GM19438 (cell line): Measurements from ENCODE around the gene COL4A4.

ENCODE experiments used
- ATAC-seq: cut with Tn5 transposase; IDR thresholded peaks from one replicate; pipeline ENCODE4 v1.9.1; 2021; ENCODE audit warnings: low read depth; ENCODE audit not compliant: unreplicated experiment

Gene COL4A4

DNA sequence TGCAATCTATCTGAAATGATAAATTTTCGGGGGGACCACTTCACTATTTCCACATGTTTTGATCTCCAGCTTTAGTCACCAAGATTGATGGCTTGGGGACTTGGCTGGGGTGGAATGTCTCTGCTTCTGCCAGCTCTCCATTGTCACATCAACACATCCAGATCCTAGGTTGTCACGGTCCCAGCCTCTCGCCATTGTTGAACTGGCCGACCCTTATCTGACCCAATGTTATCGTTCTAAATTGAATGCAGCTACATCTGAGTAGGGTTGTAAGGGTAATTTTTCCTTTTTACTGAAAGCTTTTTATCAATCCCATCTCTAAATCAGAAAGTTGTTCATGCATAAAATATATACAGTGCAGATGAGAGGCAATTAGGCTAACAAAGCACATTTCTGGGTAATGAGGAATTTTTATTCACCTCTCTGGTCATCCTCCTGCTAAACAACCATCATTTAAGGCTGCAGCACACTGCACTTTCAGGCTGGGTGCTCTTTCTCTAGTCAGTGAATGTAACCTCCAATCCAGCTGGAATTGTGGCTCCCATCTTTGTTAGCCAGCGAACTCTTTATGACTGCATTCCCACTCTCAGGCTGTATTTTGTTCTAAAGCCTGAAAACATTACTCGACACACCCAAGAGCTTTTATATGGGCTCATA lies 128.2 kb downstream of the COL4A4 start:
- no peak for ATAC-seq

DNA sequence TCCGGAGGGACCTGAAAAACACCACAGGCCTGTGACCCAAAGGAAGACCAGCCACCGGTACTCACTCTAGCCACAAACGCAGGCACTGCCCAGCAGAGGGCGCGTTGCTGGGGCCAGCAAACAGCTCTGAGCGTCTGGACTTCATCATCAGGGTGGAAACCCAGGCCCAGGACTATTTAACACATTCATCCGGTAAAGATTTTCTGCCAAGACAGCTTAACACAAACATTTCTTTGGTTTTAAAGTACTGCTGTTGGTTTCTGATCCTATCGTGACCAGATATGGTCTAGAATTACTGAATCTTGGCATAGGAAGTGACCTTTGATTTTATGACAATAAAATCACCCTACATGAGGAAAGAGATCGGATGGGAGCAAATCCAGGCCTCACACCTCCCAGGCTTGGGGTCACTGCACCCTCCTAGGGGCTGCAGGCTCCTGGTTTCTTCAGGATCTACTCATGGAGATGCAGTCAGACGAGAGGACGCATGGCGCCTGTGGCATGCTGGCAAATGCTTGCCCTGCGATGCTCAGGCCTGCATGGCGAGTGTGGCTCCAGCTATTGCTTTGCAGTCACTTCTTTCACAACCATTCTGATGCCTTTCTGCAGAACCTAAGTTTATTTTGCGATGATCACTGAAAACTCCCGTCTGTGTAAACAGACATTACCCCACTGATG lies 130.4 kb downstream of the COL4A4 start:
- ATAC-seq, result peak; percentile 82

DNA sequence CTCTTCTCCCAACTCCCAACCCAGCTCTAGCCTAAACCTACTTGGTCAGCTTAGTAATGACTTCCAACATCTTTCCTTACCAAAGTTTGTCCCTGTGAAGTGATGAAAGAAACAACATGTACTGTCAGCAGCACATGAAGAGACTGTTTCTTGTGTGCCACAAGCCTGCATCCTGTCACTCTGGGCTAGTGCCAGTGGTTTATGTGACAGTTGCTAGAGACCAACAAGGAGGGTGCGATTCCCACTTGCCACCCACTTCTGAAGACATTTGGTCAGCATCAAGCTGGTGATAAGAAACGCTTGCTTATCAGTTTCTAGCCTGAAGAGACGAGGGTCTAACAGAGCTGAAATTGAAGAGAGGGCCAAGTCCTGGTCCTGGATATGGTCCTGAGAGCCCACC lies 132.6 kb downstream of the COL4A4 start:
- no peak for ATAC-seq

DNA sequence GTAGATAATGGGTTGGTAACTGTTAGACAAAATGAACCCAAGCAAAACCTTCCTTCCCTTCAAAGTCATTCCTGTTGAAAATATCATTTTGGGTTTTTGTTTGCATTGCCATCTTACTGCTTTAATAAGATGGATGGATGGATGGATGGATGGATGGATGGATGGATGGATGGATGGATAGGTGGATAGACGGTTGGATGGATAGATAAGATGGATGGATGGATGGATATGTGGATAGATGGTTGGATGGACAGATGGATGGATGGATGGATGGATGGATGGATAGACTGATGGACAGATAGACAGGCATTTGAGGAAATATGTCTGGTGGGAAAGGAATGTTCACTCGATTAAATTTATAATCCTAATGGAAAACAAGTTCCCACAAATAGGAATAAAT lies 133.2 kb downstream of the COL4A4 start:
- ATAC-seq, result no peak

DNA sequence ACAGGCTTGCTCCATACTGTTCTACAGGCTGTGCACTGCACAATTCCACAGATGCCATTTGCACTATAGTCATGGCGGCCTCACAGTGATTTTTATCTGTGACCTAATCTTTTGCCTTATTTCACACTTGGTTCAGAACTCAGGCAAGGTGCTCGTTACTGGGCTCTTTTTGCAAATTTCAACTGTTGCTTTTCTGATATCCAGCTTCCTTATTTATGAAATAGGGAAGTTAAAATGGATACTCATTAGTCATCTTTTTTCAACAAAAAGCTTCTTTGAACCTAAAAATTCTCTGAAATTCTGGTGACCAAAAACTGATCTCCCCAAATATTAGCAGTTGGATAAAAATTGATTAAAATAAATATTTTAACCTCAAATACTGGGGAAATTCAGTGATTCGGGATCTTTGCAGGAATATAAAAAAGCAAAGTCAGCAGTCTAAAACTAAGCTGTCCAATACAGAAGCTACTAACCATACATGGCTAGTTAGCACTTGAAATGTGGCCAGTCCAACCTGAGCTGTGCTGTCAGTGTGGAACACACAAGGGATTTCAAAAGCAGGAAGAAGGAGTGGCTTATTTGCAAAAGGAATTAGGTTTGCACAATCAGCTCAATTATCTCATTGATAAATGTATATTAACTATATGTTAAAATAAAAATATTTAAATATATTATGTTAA lies 134.4 kb downstream of the COL4A4 start:
- ATAC-seq, result no peak

- no peak for ATAC-seq
These were observed 138.5 kb downstream of the COL4A4 start for GRCh38 chr2:227025510-227025909.

DNA sequence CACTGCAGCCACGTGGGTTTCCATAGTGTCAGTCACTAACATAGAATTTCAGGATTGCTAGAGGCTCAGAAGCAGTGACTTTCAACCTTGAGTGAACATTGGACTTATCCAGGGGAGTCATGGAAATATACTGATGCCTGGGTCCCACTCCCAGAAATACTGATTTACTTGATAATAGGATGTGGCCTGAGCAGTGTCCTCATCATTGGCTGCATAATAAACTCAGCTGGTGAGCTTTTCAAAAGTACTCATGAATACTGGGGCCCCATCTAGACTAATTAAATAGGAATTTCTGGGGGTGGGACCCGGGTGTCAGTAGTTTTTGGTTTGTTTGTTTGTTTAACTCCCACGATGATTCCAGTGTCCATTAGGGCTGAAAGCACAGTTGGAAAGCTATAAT lies 141.4 kb downstream of the COL4A4 start:
- ATAC-seq, result no peak

DNA sequence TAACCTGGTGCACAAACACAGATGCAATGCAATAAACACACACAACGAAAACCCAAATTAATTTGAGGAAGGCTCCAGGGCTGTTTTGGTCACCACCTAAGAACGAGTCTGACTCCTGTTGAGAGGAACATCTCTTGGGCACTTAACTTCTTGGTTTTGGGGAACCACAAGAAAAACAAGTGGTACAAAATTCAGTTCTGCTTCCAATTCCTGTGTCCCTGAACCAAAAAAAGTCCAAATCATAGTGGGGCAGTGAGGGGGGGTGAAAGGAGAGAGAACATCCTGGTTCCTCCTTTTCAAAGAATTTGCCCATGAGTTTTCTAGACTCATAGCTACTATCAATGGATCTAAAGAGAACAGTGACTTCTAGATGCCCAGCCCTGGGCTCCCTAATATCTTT lies 143.6 kb downstream of the COL4A4 start:
- no peak for ATAC-seq

GRCh38 chr2:227016894-227017293 lies 147.1 kb downstream of the COL4A4 start:
- ATAC-seq, result no peak

- ATAC-seq, result no peak
These were observed 150.1 kb downstream of the COL4A4 start for GRCh38 chr2:227013881-227014280.

DNA sequence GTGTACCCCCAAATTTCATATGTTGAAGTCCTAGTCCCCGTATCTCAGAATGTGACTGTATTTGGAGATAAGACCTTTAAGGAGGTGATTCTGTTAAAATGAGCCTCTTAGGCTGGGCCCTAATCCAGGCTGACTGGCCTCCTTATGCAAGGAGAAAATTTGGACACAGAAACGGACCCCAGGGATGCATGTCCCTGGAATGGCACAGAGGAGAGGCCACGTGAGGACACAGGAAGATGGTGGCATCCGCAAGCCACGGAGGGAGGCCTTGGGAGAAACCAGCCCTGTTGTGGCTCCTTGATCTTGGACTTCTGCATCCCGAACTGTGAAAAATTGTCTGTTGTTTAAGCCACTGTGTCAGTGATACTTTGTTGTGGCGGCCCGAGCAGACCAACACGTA lies 150.7 kb downstream of the COL4A4 start:
- no peak for ATAC-seq

DNA sequence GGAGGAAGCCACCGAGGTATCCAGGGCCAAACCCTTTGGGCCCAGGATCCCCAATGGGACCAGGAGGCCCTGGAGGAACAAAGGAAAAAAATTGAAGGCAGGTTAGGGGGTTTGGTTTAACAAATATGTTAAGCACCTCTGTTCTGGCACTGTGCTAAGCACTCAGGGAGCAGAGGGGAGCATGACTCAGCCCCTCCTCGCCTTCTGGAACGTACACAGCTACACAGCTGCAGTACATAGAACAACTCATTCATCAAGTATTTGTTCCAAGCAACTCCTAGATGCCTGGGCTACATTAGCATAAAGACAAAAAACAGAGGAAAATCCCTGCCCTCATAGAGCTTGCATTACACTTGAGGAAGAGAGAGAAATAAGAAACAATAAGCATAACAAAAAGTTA lies 153.6 kb downstream of the COL4A4 start:
- ATAC-seq, result no peak

DNA sequence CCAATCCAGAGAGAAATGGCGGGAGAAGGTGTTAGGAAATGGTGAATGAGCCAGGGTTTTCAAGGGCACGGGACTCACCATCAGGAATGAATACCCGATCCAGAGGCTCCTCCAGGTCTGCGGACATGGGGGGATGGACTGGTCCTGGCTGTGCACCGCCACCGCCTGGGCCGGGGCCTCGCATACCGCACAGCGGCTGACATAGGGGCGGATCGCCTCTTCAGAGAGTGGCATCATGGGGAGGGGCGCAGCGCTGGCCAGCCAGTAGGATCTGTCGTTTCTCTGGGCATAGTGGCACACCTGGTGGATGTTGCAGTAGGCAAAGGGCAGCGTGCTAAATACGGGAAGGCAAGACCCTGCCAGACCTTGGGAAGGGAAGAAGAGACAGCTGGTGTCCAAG lies 156.1 kb downstream of the COL4A4 start:
- ATAC-seq, result no peak

GRCh38 chr2:227007148-227007547 lies 156.9 kb downstream of the COL4A4 start:
- no peak for ATAC-seq

- ATAC-seq, result no peak
These were observed 157.7 kb downstream of the COL4A4 start for GRCh38 chr2:227006189-227006897.

- no peak for ATAC-seq
These were observed 159.5 kb downstream of the COL4A4 start for GRCh38 chr2:227004482-227004881.

- no peak for ATAC-seq
These were observed 163.9 kb downstream of the COL4A4 start for GRCh38 chr2:227000123-227000522.

- no peak for ATAC-seq
These were observed 164.3 kb downstream of the COL4A4 start for GRCh38 chr2:226999661-227000060.

- ATAC-seq, result no peak
These were observed 168.4 kb downstream of the COL4A4 start for GRCh38 chr2:226995625-226996041.

GRCh38 chr2:226994775-226995174 lies 169.2 kb downstream of the COL4A4 start:
- ATAC-seq, result no peak

DNA sequence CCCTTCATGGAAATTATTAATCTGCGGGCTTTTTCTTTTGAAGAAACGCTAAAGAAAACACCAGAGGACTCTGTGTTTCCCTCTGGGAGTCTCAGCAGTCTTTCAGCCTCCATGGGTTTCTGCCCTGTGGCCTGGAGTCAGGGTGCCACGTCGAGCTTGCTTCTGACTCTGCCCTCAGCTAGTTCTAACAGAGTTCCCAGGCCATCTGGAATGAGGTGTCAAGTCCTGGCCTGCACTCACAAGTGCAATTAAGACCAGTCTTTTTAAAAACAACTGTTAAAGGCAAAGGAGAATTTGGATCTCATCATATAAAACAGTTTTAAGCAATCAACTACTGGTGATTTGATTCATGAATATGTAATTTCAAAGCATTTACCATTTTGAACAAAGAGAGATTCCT lies 170.8 kb downstream of the COL4A4 start:
- ATAC-seq, result no peak
